NOMO-1 (cell line): ENCODE measurements around the gene ASB6.
"Not testable (repeated sequence)": the region's sequence is repeated elsewhere in the genome, so short reads cannot be mapped to it uniquely, and the experiment has no call there.

Experiments
- DNase-seq, 2 experiments: peaks; one replicate each; lab custom pipeline; 2025; ENCODE audit not compliant: unreplicated experiment in 2 of 2; lab: John Stamatoyannopoulos, UW

The ASB6 gene

GRCh38 chr9:129667850-129668249 lies 25.9 kb upstream of the ASB6 start:
- DNase-seq: no peak

DNA sequence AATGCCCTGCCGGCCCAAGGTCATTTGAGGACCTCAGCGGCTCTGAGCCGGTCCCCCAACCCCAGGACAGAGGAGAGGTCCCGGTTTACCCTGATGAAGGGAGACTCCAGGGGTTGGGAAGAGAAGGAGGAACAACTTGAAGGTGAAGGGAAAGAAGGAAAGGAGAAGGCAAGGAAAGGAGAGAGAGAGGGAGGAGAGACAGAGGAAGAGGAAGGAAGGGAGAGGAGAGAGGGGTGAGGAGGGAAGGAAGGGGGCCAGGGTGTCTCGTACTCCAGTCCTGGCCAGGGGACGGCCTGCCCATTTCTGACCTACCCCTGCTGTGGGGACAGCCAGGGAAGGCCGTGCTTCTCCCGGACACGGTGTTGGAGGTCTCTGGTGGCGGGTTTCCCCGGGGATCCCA lies 25.4 kb upstream of the ASB6 start:
- DNase-seq: no peak

GRCh38 chr9:129666575-129666974 lies 24.6 kb upstream of the ASB6 start:
- no peak for DNase-seq

- DNase-seq: no peak
Observed at GRCh38 chr9:129665814-129666520, 24.0 kb upstream of the ASB6 start.

GRCh38 chr9:129665389-129665775 lies 23.4 kb upstream of the ASB6 start, which contains the start of gene PRRX2:
Gene PRRX2 (plus strand): TSS chr9:129665647. CDS start chr9:129665868, 221 bp downstream.
- no peak for DNase-seq

DNA sequence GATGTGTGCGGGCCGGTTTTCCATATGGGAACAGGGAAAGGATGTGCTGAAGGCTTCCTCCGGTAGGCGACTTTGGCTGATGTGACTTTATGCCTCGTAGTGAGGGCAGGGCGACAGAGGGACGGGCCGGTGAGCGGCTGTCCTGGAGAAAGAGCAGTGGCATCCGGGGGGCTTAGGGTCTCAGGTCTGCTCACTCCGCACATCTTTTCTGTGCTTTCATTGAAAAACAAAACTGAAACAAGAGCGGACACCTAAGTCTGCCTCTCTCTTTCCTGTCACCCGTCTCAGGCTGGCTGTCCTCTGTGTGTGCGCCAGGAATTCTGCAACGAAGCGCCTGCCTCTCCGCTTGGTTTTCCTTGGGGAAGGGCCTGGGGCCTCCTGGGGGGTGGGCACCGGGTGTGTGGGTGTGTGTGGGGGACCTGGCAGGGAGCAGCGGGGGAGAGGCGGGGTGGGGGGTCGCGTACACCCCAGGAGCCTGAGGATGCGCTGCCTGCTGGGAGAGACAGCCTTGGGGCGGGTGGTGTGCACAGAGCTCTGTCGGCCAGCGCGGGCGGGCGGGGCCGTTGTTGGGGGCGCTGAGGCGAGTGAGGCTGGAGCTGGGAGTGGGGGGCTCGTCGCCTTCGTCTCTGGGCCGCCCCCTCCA lies 22.9 kb upstream of the ASB6 start:
- no peak for DNase-seq

DNA sequence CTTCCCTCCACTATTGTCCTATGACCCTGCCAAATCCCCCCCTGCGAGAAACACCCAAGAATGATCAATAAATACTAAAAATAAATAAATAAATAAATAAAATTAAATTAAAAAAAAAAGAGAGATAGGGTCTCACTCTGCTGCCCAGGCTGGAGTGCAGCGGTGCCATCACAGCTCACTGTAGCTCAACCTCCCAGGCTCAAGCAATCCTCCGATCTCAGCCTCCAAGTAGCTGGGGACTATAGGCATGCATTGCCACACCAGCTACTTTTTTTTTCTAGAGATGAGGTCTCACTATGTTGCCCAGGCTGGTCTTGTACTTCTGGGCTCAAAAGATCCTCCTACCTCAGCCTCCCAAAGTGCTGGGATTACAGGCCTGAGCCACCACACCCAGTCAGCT lies 20.3 kb upstream of the ASB6 start:
- not testable (repeated sequence) for DNase-seq

DNA sequence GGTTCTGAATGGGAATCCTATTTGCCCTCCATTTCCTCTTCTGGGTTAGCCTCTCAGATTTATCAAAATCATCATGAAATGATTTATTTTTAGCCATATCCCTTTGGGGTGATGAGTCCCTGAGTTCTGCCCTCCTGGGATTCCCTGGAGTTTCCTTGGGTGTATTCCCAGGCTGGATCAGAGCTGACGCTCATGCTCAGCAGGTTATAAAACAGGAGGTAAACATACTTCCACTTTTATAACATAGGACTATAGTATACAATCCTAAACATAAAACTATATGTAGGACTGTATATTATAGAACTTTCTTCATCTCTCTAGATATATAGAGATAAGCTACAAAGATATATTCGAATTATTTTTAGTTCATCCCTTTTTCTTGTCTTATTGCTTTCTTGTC lies 19.1 kb upstream of the ASB6 start:
- DNase-seq: no peak

DNA sequence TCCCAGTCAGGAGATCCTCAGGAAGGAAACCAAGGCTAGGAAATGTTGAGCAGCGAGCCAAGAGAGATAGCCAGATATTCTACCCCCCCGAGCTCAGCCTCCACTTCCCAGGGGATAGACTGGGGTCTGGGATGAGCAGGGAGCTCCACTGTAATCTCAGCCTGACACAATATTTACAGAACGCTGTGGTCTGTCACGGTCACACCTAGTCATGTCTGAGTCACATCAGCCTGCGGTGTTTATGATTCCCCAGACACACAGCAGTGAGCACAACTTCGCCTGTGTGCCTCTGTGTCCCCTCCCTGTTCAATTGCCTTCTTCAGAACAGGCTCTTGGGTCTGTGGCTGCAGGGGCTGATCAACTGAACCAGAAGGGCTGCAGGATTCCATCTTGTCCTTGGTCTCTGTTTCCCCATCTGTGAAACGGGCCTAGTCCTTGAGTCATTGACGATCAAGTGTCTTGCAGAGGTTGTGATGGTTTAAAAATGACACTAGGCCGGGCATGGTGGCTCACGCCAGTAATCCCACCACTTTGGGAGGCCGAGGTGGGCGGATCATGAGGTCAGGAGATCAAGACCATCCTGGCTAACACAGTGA lies 14.9 kb upstream of the ASB6 start:
- DNase-seq: no peak

DNA sequence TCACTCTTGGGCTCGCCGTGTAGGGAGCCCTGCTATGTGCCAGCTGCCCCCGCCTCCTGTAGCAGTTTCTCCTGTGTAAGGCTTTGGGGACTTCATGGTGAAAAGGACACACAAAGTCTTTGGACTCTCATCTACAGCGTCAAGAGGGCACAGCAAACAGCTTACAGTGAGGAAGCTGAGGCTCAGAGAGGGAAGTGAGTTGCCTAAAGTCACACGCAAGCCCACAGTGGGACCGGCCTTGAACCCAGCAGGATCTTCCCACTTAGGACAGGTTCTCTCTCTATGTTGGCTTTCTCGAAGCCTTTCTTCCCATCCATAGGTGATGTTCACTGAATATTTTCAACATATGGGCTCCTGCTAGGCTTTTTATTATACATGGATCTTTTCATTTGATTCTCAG lies 13.7 kb upstream of the ASB6 start:
- no peak for DNase-seq

DNA sequence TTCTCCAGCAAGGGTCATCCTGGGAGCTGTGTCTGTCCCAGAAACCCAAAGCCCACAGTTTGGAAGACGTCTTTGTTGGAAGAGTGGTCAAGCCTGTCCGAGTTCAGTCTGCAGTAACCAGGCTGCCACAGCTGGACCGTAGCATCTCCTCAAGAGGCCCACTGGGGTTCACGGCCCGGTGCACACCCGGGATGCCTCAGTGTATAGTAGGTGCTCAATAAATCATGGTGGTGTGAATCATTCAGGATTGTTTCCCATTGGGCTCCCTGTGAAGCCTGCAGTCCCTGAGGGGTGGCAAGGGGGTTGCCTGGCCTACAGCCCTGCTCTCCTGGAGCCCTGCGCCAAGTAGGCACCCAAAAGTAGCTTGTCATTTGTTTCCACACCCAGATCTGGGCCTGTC lies 13.2 kb upstream of the ASB6 start:
- no peak for DNase-seq

GRCh38 chr9:129654554-129655040 lies 12.6 kb upstream of the ASB6 start:
- DNase-seq: no peak

DNA sequence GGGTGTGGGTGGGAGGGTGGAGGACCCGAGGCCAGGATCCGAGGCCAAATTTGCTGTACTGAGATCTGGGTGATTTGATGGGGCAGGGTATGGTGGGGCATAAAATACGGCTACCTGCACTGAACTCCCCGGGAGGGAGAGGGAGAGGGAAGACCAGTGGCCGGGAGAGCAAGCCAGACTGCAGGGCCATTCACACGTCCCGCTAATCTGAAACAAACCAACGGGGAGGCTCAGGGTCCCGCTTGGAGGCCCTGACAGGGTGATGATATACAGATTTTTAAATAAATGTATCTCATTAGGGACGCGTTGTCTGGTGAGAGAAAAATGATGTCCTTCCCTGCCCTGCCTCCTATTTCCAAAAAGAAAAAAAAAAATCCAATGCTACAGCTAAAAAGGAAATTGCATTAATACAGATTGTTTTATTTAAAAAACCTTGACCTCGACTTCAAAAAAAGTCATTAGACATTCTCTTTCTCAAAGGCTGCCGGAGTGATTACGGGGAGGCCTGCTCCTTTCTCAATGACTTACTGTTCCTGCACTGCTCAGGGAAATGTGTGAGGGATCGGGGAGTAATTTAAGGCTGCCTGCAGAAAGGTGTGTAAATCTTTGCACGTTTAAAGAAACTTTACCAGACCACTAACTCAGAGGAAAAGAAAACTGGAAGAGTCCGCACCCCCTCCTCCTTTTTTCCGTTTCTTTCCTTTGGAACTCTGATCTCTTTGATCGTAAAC lies 12.0 kb upstream of the ASB6 start:
- DNase-seq: no peak

DNA sequence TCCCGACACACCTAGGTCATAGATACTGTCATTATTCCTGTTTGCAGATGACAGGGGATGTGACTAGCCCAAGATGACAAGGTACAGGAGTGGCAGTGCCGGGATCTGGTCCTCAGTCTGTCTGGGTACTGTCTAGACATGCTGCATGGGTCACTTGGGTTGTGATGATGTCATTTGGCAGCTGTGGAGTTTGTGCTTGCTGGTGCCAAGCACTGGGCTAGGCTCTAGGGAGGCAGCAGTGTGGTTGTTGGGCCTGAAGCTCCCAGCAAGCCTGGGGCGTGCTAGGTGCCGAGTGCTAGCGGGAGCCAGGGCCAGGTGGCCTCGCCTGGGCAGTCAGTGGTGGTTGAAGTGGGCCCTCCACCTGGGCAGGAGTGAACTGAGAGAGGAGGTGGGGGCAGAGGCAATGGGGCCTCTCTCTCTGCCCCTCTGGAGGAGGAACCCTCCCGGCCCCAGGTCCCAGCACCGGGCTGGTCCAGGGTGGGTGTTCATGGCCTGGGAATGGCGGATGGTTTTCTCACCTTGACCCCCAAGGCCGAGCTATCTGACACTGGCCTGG lies 8.8 kb upstream of the ASB6 start:
- DNase-seq: no peak

- no peak for DNase-seq
Observed at GRCh38 chr9:129649726-129650679, 8.1 kb upstream of the ASB6 start.

GRCh38 chr9:129648764-129649115 lies 6.8 kb upstream of the ASB6 start:
- DNase-seq: no peak

DNA sequence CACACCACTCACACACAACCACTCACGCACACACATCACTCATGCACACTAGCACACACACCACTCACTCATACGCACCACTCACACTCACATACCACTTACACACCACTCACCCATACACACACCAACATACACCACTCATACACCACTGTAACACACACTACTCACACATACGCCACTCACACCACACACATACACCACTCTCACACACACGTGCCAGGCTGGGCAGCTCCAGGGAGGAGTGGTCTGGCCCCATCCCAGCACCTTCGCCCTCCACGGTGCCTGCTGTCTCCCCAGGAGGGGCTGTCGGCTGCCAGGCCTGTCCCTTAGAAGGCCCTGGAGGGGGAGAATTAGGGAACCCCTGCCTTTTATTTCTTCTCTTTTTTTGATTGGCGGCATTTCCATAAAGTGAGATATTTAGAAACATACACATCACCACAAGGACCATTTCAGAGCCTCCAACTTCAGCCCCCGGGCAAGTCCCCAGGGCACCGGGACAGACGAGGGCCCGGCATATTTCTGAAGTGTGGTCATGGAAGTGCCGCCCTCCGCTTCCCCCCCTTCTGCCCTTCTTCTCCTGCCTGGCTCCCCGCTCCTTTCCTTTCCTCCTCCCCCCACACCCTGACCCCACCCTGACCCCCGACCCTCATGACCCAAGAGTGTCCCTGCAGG lies 6.3 kb upstream of the ASB6 start:
- no peak for DNase-seq

GRCh38 chr9:129647635-129648034 lies 5.7 kb upstream of the ASB6 start:
- no peak for DNase-seq

DNA sequence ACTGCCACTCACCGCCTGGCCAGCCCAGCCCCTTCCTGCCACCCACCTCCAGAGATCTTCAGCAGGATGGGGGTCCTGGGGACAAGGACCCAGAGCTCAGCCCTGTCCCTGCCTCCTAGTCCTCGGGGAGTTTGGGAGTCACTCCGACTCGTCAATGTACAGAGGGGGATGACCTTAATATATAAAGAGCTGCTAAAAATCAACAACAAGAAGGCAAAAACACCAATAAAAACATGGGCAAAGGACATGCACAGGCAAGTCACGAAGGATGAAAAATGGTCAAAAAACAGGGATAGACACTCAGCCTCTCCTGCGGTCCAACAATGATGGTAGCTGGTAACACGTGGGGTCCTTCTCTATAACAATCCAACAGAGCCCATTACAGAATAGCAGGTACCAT lies 4.7 kb upstream of the ASB6 start:
- DNase-seq: no peak

- DNase-seq: no peak
Observed at GRCh38 chr9:129646252-129646651, 4.3 kb upstream of the ASB6 start.
